HG03095 (cell line): ENCODE measurements around the gene DLL1.
A peak's percentile ranks its signal among the peaks of the same experiment; 100 is the strongest.

Experiments used
- ATAC-seq: cut with Tn5 transposase; IDR thresholded peaks from one replicate; pipeline ENCODE4 v1.9.1; 2021; ENCODE audit warnings: moderate library complexity; ENCODE audit not compliant: unreplicated experiment

The DLL1 gene

DNA sequence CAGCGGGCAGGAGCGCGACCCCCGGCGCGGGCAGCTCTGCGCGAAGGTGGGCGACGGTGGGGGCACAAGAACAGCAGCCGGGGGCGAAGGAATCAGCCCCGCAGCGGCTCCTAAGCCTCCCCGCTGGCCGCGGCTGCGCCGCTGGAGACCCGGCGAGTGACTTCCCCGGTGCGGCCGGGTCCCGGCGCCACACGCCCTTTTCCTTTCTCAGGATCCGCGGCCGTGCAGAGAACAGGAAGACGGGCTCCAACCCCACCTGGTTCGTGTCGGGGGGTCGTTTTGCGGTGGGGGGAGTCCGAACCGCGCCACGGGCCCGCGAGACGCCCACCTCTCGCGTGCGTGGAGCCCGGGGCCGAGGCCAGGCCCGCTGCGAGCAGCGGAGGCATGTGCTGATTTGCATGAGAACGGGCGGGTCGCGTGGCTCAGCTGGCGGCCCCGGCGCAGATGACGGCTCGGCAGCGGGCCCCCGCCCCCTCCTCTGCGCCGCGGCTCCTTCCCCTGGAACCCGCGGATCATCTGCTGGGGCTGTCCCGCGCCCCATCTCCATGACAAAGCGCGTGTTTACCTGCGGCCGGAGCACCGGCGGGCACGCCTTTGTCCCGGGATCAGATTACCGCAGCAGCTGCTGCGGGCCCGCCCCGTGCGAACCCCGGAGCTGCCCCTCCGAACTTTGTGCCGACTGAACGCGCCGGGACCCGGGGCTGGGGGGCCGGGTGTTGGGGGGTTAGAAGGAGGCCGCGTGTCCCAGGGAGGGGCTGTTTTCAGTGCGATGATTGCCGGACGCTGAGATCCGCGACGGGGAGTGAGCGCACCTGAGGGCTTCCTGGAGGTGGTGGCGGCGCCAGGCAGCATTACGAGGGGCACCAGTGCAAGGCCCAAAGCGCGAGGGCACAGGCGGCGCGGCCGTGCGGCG, 4.9 kb upstream of the DLL1 start:
- ATAC-seq = peak; percentile 52

DNA sequence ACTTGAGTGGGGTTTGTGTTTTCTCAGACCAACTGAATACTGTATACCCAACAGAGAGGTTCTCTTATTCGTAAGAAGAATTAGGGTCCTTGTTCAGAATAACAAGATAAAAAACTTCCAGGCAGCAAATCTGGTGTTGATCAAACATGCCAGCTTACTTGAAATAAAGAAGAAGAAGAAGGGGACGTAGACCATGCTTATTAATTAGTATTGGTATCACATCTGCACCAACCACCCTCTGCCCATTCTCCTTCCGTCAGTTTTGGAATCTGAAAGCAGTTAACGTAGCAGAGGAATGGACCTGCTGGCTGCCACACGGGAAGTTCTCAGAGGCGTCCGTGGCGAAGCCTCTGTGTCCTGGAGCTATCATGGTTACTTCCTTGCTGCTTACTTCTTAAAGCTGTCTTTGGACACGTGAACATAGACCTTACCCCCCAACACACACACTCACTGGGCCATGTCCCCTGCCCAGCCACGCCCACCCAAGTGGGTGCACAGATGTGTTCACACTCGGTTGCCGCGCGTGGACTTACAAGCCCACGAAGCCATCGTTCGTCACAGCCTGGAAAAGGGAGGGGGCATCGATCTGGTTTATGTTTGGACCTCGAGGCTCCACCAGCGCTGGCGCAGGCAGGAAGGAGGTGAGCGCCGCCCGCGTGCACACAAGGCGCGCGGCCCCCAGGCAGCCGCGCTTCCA, 4.1 kb upstream of the DLL1 start:
- no peak for ATAC-seq

DNA sequence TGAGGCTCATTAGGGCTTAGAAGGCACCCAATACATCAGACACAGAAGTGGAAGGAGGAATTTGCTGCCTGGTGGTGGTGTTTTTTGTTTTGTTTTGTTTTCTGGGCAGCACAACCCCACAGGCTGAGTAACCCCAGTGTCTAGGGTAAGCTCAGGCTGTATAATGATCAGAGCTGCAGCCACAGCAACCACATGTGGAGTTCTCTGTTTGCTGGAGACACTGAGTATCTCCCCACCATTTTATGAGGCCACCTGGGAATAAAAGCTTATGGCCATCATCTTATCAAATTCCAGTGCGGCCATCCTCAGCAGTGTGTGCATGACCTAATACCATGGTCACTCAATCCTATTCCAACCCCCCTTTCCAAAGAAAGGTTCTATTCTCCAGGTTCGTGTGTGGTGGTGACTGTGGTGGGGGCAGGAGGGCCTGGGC, 3.4 kb upstream of the DLL1 start:
- no peak for ATAC-seq

DNA sequence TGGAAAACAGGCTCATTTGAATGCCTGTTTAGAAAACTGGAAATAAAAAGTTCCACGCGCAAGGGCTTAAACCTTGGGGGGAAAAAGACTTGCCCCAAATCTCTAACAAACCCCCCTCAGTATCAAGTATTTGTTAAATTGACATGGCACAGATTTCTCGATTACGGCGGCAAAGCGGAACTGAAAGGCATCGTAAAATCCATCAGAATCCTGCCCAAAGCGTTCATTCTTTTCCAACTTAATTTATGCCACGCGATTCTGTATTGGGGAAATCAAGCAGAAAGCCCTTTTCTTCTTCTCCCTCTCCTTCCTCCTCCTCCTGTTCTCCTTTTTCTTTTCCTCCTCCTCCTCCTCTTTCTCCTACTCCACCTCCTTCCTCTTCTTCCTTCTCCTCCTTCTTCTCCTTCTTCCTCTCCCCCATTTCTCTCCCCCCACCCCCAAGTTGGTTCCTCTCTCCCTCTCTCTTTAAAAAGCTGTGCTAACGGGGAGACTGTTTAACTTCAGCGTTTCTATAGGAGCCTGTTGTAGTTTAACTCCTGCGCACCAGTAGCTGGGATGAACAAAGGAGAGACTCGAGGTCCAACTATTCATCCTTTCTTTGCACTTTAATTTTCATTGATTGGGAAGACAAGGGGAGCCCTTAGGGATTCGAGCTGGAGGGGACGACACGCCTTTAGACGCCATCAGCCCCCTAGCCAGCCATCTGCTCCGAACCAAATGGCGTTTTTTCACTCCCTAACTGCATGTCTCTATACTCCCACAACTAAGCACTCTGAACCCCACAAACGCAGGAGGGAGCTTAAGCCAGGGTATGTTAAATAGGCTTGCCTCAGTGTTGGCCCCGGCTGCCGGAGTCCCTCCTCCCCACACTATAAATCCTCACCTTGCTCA, 2.7 kb upstream of the DLL1 start:
- ATAC-seq = no peak

DNA sequence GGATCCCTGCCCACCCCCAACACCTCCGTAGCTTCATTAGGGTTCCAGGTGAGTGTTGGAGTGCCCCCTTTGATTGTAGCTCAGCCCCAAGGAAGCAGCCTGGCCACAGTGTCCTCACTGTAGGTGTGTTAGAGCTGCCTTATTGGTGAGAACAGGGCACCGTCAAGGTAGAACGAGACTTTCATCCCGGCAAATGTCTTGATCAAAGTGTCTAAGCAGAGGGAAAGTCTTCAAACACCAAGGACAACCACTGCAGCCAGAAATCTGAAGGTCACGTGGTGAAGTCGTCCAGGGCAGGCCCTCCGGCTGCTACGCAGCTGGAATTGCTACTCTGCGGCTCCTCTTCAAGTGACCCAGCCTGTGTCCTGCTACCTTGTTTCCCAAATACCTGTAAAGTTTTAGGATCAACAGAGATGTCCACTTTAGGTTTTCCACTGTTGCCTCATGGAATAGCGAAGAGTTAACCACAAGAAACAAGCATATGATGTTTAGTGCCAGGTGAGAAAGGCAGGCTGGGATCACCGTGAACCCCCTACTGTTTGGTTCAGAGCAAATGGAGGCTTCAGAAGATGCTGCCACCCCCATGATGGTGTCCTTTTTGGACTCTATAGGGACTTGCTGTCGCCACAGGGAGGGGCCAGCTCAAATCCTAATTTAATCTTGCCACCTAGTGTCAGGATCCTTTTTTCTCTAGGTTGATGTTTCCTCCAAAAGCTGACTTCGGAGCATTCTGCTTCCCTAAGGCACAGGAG, 1.7 kb upstream of the DLL1 start:
- no peak for ATAC-seq

DNA sequence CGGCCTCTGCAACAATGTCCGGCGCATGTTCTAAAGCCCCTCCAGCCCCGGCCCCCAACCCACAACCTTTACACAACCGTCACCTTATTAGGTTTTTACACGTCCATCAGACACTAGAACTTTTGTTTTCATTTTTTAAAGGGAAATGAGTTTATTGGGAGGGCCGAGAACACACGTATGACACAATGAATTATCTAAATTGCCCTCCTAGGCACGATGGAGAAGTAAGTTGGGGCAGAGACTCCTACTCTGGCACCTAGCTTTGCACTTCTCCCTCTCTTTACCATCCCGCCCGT, 1.2 kb upstream of the DLL1 start:
- no peak for ATAC-seq

DNA sequence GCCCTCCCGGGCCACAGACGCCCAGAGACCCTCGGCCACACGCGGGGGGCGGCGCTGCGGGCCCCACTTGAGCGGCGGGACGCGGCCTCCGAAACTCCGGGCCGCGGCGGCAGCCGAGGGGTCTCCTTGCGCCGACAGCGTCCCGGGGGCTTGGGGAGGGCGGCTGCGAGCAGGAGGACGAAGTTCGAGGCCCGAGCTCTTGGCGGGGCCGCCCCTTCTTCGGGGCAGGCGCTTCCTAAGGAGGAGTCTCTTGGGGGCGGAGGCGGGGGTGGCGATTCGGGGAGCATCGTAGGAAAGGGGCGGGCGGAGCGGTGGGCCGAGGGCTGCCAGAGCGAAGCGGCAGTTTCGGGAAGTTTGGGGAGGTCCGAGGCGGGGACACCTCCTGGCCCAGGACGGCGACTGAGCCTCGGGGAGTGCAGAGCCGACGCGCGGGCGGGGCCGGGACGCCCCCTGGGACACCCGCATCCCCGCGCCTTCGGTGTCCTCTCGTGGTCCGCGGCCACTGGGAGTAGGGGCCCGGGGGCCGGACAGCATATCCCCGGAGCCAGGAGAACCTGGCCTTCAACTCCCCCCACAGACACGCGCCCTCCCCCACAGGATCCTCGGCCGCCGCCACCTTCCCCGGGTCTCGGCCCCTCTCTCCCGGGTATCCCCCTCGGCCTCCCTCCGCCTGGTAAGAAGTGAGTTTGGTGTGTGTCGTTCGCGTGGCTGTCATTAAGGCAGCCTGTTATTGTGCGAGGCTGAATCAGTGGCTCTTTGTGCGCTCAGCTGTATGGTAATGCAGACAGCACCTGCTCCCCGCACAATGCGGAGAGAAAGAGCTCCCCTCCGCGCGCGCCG, 613 bp upstream of the DLL1 start:
- ATAC-seq = no peak

DNA sequence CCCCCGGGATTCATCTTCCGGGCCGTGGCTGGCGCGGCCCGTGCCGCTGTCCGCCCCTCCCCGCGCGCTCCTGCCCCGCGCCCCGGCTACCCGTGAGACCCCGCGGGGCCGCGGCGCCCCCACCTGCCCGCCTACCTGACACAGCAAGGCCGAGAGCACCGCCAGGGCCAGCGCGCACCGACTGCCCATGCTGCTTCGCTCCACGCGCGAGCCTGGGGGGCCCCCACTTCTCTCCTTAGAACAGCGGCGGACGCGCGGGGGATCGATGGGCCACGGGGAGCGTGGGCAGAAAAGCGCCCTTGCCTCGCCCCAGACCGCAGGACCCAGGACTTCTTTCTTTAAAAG, 955 bp downstream of the DLL1 start:
- ATAC-seq = no peak

DNA sequence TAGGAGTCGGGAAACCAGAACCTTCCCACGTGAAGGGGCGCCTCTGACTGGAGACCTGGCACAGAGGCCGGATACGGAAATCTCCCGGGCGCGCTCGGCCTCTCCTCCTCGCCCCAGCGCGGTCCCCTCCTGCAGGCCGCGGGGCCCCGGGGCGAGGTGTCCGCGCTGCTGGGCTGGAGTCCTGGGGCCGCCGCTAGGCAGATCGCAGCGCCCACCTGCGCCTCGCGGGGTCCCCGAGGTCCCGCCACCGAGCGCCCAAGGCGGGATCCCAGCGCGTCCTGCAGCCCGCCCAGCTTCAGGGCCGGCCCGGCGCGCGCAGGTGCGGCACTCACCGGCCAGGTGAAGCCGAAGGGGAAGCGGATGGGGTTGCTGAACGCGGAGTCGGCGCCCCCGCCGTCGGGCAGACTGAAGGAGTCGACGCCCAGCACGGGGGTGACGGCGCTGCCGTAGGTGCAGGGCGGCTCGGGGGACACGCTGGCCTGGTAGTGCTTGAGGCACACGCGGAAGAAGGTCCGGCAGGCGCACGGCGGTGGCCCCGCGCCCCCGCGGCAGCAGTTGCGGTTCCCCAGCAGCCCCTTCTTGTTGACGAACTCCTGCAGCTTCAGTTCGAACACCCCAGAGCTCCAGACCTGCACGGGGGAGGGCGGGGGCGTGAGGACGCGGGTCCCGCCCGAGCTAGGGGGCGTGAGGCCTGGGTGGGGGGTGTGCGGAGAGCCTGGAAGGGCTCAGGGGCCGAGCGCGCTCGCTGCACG, 1.5 kb downstream of the DLL1 start:
- no peak for ATAC-seq

DNA sequence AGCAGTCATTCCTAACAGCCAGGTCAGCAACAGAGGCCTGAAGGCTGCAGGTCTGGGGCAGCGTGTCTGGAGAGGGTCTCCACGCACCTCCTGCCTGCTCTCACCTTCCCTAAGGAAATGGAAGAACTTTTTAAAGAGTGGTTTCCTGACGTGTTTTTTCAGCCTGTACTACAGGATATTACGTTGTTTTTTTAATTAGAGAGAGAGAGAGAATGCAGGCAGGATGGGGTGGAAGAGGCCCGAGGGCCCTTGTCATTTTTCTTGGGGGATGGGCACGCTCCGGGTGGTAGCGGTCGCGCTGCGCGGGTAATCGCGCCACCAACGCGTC, 2.1 kb downstream of the DLL1 start:
- ATAC-seq = no peak

DNA sequence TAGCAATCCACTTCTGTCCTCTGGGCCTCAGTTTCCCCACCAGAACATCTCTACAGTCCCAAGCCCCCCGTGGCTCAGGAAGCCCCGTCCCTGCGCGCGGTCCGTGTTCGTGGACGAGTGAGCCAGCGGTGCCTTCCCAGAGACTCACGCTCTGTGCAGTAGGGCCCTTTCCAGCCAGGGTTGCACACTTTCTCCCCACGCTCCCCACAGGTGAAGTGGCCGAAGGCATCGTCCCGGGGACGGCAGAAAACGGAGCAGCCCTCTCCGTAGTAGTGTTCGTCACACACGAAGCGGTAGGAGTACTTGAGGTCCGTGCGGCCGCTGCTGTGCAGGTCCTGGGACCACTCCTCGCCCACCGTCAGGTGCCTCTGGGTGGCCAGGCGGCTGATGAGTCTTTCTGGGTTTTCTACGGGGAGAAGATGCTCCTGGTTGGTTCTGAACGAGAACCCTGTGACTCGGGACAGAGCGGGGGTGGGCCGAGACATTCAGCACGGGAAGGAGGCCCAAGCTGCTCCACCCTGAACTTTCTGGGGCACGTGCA, 2.7 kb downstream of the DLL1 start:
- no peak for ATAC-seq

DNA sequence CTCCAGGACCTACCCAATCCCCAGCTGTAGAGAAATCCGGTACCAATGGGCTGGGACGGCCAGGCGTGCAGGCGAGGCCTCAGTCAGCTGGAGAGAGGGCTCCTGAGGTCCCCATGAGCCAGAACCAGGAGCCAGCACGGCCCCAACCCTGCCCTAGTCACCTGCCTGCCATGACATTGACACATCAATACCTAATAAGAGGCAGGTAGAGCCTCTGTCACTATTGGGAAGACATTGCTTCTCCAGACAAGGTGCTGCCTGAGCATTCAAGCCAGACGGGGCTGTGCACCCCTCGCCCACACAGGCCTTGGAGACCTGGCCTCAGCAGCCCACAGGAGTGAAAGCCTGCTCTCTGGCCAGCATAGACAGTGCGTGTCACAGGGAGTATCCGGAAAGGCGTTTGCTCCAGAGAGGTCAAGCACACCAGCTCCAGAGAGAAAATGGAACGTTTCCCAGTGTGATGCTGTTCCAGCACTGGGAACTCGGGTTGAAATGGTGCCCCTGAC, 3.5 kb downstream of the DLL1 start:
- ATAC-seq = no peak

DNA sequence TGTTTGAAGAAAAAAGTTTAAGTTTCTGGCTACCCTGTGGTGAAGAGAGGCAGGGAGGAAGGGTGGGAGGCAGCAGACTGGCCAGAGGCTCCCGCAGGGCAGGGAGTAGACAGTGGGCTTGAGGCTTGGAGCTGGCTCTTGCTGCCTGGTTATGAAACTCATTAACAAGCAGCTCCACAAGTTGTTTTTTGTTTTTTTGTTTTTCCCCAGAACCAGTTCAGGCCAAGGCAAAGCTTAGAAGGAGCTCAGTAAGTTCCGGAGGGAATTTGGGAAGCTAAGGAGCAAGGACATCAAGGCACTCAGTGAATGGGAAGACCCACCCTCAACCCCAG, 4.0 kb downstream of the DLL1 start:
- ATAC-seq = no peak

DNA sequence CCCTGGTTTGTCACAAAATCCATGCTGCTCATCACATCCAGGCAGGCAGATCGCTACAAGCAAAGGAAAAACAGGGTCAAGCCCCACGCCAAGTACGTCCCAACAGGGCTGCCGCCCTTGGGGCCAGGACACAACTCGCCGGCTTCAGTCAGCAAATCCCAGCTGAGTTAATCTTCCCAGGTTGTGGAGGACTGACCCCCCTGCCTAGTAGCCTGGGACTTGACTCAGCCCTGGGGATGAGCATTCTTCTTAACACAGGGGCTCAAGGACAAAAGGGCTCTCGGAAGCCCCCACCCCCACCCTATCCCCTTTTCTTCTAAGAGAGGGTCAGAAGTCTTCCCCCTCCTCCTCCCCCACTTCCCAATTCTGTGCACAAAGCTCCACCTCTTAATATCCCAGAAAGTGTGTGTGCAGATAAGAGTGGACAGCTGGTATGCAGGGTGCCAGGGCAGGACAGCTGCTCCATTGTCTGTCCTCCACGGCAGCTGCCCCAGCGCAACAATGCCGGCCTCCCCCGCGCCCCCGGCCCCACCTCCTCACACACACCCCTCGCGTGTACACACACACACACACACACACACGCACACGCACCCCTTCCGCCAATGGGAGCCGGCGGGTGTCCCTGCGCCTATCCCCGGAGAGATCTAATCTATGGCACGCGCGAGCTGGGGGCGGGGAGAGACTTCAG, 4.5 kb downstream of the DLL1 start:
- ATAC-seq = no peak

DNA sequence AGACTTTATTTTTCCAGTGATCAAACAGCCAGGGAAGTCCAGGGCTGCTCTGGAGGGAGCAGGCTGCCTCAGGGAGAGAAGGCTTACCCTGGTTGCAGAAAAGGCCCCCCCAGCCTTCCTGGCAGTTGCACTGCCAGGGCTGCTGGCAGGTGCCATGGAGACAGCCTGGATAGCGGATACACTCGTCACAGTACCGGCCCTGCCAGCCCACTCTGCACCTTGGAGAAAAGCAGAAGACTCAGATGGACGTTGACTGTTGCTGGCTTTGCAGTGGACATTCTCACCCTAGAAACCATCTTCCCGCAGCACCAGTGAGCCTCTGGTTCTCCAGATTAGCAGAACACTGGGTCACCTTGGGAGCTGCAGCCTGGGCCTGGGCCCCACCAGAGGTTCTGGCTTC, 5.4 kb downstream of the DLL1 start:
- no peak for ATAC-seq

DNA sequence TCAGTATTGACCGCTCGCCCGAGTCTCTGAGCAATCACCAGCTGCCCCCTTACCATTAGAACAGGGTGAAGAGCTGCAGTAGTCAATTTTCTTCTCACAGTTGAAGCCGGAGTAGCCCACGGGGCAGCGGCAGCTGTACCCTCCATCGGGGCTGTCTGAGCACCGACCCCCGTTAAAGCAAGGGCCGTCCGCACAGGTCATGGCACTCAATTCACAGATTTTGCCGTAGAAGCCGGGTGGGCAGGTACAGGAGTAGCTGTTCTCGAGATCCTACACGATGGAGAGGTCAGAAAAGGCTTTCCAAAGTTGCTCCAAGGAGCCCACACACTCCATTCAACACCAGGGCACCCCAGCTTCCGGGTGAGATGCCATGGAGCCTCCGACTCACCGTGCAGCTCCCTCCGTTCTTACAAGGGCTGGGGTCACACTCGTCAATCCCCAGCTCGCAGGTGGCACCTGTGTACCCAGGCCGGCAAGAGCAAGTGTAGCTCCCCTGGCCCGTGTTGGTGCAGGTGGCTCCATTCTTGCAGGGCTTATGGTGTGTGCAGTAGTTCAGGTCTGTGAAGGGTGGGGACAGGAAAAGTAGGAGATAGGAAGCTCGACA, 5.9 kb downstream of the DLL1 start:
- ATAC-seq = no peak

DNA sequence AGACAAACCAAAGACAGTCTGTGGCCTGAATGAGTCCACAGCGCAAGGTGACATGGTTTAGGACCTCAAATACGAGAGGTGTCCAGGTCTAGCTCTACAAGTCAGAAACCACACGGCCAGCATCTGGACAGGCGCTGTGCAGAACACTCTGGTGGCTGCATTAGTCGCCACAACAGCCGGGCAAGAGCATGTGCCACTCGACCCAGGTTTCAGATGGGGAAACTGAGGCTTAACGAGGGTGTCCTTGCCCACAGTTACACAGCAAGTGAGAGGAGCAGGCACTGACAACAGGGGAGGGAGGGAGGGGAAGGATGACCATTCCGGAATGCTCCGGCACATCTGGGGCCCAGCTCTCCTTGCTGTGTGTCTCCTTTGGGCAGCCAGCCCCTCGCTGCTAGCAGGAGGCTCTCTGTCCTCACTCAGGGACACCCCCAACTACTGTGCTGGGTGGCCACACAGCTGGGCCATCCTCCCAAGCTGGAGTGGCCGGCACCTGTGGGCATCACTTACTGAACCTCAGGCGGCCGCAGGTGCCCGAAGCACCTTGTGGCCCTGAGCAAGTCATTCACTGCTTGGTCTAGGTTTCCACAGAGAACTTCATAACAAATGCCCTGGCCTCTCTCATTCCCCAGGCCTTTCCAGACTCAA, 6.6 kb downstream of the DLL1 start:
- no peak for ATAC-seq
